Neutrophil (primary cell): ENCODE measurements around the gene TMEM184A.

Experiments used
- H3K27ac ChIP-seq: fragments of 200-600 bp; sonication (generic); 2 replicates; pipeline ENCODE4 v1.5.1; 2016; ENCODE audit warnings: mild to moderate bottlenecking, moderate library complexity
- H3K27me3 ChIP-seq: fragments of 200-600 bp; sonication (generic); 2 replicates; pipeline ENCODE4 v1.6.0; 2016; ENCODE audit warnings: mild to moderate bottlenecking
- H3K36me3 ChIP-seq: fragments of 200-600 bp; sonication (generic); 2 replicates; pipeline ENCODE4 v1.5.1; 2017
- H3K4me1 ChIP-seq, 2 experiments: fragments of 200-600 bp in 1 of 2; sonication (generic) in 1 of 2; 1 replicate in 1 of 2; 2 replicates in 1 of 2; pipeline versions ENCODE4 v1.5.1 to v1.6.1; 2013 to 2016; ENCODE audit warnings: low read depth in 1 of 2, low read length in 1 of 2, mild to moderate bottlenecking in 1 of 2, moderate library complexity in 1 of 2; ENCODE audit not compliant: control insufficient read depth in 1 of 2, insufficient read depth in 1 of 2
- H3K4me3 ChIP-seq, 2 experiments: fragments of 200-600 bp in 1 of 2; sonication (generic) in 1 of 2; 1 replicate in 1 of 2; 2 replicates in 1 of 2; pipeline ENCODE4 v1.5.1; 2013 to 2016; ENCODE audit warnings: low read depth in 1 of 2, low read length in 1 of 2, mild to moderate bottlenecking in 1 of 2, moderate library complexity in 1 of 2
- H3K9me3 ChIP-seq: fragments of 200-600 bp; sonication (generic); 2 replicates; pipeline ENCODE4 v1.5.1; 2016
- CTCF ChIP-seq: fragments of 200-600 bp; sonication (generic); IDR thresholded peaks from 2 replicates; pipeline ENCODE4 v1.5.1; 2016; ENCODE audit warnings: antibody characterized with exemption

TMEM184A gene

GRCh38 chr7:1545417-1546246 is 10.4 kb downstream of the TMEM184A start:
- H3K27me3 ChIP-seq: no peaks in the 10 kb centered on the region
- H3K4me3 ChIP-seq: no peak overlapping the region
- peaks cover 44% of the 10 kb centered on the region for H3K36me3 ChIP-seq
- H3K27ac ChIP-seq: no peak overlapping the region
- no peak for TF ChIP-seq CTCF
- H3K9me3 ChIP-seq: no peaks in the 10 kb centered on the region
- H3K4me1 ChIP-seq: no peaks in the 10 kb centered on the region

GRCh38 chr7:1544896-1545416 is 11.0 kb downstream of the TMEM184A start:
- H3K4me1 ChIP-seq: no peaks in the 10 kb centered on the region
- H3K36me3 ChIP-seq: peaks cover 51% of the 10 kb centered on the region
- no peaks in the 10 kb centered on the region for H3K9me3 ChIP-seq
- no peaks in the 10 kb centered on the region for H3K27me3 ChIP-seq
- no peak for TF ChIP-seq CTCF
- H3K4me3 ChIP-seq: no peak overlapping the region
- no peak overlapping the region for H3K27ac ChIP-seq

- Histone ChIP-seq H3K27me3 (no peaks in the 10 kb centered on the region), H3K27ac (no peak overlapping the region), H3K36me3 (peaks cover 57% of the 10 kb centered on the region), H3K4me1 (no peaks in the 10 kb centered on the region), H3K4me3 (no peak overlapping the region), H3K9me3 (no peaks in the 10 kb centered on the region)
- TF ChIP-seq CTCF: no peak
Observed at GRCh38 chr7:1544178-1544895, 11.7 kb downstream of the TMEM184A start.

- H3K4me3 ChIP-seq: no peak overlapping the region
- H3K36me3 ChIP-seq: peaks cover 63% of the 10 kb centered on the region
- no peaks in the 10 kb centered on the region for H3K9me3 ChIP-seq
- TF ChIP-seq CTCF: no peak
- no peak overlapping the region for H3K27ac ChIP-seq
- H3K27me3 ChIP-seq: no peaks in the 10 kb centered on the region
- H3K4me1 ChIP-seq: no peaks in the 10 kb centered on the region
Observed at GRCh38 chr7:1543826-1544177, 12.2 kb downstream of the TMEM184A start.

GRCh38 chr7:1542841-1543747 is 12.9 kb downstream of the TMEM184A start:
- no peak overlapping the region for H3K27ac ChIP-seq
- H3K4me3 ChIP-seq: no peak overlapping the region
- H3K27me3 ChIP-seq: no peaks in the 10 kb centered on the region
- H3K4me1 ChIP-seq: no peaks in the 10 kb centered on the region
- H3K9me3 ChIP-seq: no peaks in the 10 kb centered on the region
- TF ChIP-seq CTCF: no peak
- peaks cover 70% of the 10 kb centered on the region for H3K36me3 ChIP-seq
